ENCODE measurements around the gene TRAM2.

DNA sequence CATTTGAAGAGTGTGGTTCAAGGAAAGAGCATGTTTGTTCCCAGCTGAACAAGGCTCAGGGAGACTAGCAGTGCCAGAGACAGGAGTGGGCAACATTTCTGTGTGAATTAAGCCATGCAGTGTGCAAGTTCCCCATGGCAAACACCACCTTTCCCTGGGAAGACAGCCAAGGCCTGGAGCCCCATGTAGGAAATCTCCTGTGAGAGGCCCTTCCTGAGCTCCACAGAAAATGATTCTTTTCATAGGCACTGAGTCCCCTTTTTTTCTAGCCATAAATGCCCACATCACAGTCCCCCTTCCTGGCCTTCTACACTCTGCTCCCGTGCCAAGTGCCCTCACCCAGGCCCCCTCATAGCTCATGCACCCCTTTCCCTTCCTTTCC, 11.8 kb upstream of the TRAM2 start:
- TF ChIP-seq POLR2A (IDR thresholded peaks at IDR 0.05) = no peak
- TF ChIP-seq, protein P1, sequence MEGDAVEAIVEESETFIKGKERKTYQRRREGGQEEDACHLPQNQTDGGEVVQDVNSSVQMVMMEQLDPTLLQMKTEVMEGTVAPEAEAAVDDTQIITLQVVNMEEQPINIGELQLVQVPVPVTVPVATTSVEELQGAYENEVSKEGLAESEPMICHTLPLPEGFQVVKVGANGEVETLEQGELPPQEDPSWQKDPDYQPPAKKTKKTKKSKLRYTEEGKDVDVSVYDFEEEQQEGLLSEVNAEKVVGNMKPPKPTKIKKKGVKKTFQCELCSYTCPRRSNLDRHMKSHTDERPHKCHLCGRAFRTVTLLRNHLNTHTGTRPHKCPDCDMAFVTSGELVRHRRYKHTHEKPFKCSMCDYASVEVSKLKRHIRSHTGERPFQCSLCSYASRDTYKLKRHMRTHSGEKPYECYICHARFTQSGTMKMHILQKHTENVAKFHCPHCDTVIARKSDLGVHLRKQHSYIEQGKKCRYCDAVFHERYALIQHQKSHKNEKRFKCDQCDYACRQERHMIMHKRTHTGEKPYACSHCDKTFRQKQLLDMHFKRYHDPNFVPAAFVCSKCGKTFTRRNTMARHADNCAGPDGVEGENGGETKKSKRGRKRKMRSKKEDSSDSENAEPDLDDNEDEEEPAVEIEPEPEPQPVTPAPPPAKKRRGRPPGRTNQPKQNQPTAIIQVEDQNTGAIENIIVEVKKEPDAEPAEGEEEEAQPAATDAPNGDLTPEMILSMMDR (IDR thresholded peaks at IDR 0.05) = no peak

Data from testis (tissue), 2 donors.